Neural progenitor cell (in vitro differentiated cells): ENCODE results near the gene CAP2.

ENCODE experiments used
- CTCF ChIP-seq: fragments of 200-600 bp; sonication (generic); IDR thresholded peaks from 2 replicates; pipeline ENCODE4 v1.5.1; 2017; ENCODE audit warnings: antibody characterized with exemption, mild to moderate bottlenecking
- EZH2 ChIP-seq: fragments of 200-600 bp; sonication (generic); IDR thresholded peaks from 2 replicates; pipeline ENCODE4 v1.6.1; 2017; ENCODE audit warnings: antibody characterized with exemption, mild to moderate bottlenecking, moderate library complexity
- EZH2phosphoT487 ChIP-seq: fragments of 200-600 bp; sonication (generic); IDR thresholded peaks from 2 replicates; pipeline ENCODE4 v1.6.1; 2017; ENCODE audit warnings: antibody characterized with exemption

GRCh38 chr6:17381424-17382147 lies 11.8 kb upstream of the CAP2 start:
- TF ChIP-seq EZH2phosphoT487 (no peak), CTCF (no peak), EZH2 (no peak)
